ENCODE data around the gene PLPP3.

PLPP3 gene

DNA sequence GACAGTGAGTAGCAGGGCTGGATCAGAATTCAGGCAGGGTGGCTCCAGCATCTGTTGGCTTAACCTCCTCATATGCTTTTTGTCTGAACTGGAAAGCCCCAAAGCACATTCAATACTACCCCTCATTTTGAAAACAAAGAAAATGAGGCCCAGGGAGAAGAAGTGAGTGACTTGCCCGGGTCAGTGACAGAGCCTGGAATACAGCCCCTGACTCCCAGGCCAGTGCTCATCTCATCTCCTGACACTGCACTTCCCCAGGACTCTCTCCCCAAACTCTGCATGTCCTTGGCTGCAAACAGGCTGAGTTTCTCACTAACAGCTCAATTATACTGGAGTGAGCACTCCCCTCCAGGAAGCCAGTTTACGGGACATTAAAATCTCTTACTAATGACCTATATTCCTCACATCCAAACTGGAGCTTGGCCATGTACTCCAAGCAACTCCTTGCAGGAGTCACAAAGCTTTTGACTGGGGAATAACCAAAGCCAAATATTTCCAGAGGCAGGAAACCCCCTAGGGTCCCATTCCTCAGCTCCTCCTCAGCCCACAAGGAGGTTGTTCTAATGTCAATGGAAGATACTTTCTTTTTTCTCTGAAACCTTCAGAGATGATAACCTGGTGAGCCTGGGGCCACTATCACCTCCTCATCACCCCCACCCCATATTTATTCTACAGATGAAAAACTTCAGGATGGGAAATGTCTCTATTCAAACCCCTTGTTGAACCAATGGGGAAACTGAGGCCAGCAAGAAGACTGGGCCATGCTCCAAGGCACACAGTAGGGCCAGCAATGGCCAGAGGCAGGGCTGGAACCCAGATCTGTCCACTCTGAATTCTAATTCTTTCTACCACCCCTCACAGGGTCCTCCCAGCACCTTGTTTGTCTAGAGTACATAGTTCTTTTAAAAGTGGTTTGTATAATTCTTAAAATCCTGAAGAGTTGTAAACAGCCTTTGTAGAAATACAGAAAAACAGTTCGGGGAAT lies 127.0 kb downstream of the PLPP3 start:
- Histone ChIP-seq H3K27me3 (ENCODE audit: control insufficient read depth, insufficient read depth, low read length) (no peaks in the 10 kb centered on the region), H3K9ac (no peak overlapping the region), H3K4me3 (ENCODE audit: low read depth, low read length) (no peak overlapping the region), H3K36me3 (ENCODE audit: control insufficient read depth, insufficient read depth, low read length) (no peaks in the 10 kb centered on the region), H3K27ac (no peak overlapping the region), H3K9me3 (ENCODE audit: control insufficient read depth, low read length) (no peaks in the 10 kb centered on the region), H3K79me2 (no peaks in the 10 kb centered on the region), H2AFZ (no peak overlapping the region), H3K4me2 (ENCODE audit: low read length) (peak overlapping the region; percentile 14), H3K4me1 (peaks cover 2% of the 10 kb centered on the region)
- TF ChIP-seq, protein P1, sequence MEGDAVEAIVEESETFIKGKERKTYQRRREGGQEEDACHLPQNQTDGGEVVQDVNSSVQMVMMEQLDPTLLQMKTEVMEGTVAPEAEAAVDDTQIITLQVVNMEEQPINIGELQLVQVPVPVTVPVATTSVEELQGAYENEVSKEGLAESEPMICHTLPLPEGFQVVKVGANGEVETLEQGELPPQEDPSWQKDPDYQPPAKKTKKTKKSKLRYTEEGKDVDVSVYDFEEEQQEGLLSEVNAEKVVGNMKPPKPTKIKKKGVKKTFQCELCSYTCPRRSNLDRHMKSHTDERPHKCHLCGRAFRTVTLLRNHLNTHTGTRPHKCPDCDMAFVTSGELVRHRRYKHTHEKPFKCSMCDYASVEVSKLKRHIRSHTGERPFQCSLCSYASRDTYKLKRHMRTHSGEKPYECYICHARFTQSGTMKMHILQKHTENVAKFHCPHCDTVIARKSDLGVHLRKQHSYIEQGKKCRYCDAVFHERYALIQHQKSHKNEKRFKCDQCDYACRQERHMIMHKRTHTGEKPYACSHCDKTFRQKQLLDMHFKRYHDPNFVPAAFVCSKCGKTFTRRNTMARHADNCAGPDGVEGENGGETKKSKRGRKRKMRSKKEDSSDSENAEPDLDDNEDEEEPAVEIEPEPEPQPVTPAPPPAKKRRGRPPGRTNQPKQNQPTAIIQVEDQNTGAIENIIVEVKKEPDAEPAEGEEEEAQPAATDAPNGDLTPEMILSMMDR (IDR thresholded peaks at IDR 0.05), result no peak

DNA sequence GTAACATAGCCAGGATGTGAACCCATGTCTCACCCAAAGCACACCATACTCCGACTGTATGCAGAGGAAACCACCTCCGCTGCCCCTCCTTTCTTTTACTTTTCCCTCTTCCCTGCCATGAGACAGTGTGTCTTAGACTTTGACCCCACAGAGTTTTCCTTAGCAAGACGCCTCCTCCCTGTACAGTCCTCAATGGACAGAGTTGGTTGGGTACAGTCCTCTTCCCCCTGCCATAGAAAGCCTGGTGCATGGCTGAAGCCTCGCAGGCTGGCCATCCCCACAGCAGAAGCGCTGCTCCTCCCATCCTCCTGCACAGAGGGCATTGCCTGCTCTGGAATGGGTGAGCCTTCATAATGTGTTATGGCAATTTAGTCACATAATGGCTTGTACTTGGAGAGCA lies 127.9 kb downstream of the PLPP3 start:
- no peaks in the 10 kb centered on the region for H3K9me3 ChIP-seq (ENCODE audit: control insufficient read depth, low read length)
- no peaks in the 10 kb centered on the region for H3K79me2 ChIP-seq
- no peaks in the 10 kb centered on the region for H3K36me3 ChIP-seq (ENCODE audit: control insufficient read depth, insufficient read depth, low read length)
- no peak overlapping the region for H3K27ac ChIP-seq
- H3K4me2 ChIP-seq (ENCODE audit: low read length), result no peak overlapping the region
- H3K9ac ChIP-seq, result no peak overlapping the region
- H3K27me3 ChIP-seq (ENCODE audit: control insufficient read depth, insufficient read depth, low read length), result no peaks in the 10 kb centered on the region
- no peak overlapping the region for H3K4me3 ChIP-seq (ENCODE audit: low read depth, low read length)
- H2AFZ ChIP-seq, result no peak overlapping the region
- H3K4me1 ChIP-seq, result peaks cover 2% of the 10 kb centered on the region
- TF ChIP-seq, protein P1 (IDR thresholded peaks at IDR 0.05), result no peak

DNA sequence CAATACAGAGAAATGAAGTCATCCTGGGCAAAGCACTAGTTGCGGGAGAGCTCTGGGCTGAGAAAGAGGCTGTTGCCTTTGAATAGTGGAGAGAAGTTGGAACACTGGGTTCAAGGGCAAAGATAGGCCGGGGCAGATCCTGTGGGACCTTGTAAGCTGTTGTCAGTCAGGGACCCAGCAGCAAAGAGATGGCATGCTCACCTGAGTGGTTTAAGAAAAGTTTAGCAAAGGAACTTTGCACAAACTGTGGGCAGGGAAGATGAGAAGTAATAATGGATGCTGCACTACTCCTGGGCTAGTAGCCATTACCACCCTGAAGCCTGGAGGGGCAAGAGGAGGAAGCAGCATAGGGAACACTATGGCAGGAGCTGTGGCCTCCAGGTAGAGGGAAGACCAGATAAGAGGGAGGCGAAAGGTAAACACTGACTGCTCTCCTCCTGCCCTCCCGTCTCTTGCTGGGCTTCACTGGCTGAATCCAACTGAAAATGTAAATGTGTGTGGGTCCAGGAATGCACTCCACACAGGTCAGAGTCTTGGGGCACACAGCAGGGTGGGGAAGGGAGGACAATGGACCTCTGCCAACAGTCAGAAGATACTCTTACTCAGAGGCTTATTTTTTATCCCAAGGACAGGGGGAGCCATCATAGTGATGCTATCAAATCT lies 129.2 kb downstream of the PLPP3 start:
- TF ChIP-seq, protein P1 (IDR thresholded peaks at IDR 0.05), result no peak
- no peaks in the 10 kb centered on the region for H3K36me3 ChIP-seq (ENCODE audit: control insufficient read depth, insufficient read depth, low read length)

DNA sequence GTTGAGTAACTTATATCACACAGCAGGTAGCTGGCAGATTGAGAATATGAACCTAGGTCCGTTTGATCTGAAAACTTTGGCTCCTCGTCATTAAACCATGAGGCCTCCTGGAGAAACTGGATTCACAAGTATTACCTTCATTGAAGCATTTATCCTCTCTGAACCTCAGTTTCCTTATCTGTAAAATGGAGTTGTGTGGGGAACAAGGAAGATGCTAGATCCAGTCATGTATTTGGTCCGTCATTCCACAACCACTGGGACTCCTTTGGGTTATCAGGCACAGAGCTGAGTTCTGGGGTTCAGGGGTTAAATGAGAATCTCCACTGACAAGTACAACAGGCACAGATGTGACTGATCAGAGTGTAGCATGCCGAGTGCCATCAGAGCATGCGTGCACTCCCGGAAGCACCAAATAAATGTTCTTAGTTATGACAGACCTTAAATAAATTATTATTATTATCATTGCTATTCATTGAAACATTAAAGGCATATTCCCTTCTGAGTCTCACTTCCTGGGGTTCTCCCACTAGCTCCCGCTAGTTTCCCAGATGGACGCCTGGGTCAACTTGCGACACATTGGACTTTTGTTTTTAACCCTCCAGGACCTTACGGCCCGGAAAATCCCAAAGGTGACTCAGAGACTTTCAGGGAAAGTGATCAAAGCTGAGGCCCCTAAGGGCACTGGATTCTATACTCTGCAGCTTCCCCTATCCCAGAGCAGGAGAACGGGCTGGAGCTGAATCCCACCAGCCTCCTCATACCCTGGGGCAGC lies 130.6 kb downstream of the PLPP3 start:
- Histone ChIP-seq H3K79me2 (no peaks in the 10 kb centered on the region), H3K27ac (no peak overlapping the region), H3K36me3 (ENCODE audit: control insufficient read depth, insufficient read depth, low read length) (no peaks in the 10 kb centered on the region), H3K9me3 (ENCODE audit: control insufficient read depth, low read length) (no peaks in the 10 kb centered on the region), H2AFZ (no peak overlapping the region), H3K4me2 (ENCODE audit: low read length) (no peak overlapping the region), H3K4me1 (peaks cover 2% of the 10 kb centered on the region), H3K4me3 (ENCODE audit: low read depth, low read length) (no peak overlapping the region), H3K9ac (no peak overlapping the region), H3K27me3 (ENCODE audit: control insufficient read depth, insufficient read depth, low read length) (no peaks in the 10 kb centered on the region)
- TF ChIP-seq, protein P1 (IDR thresholded peaks at IDR 0.05), result no peak

More for the DNA sequence above, 129.2 kb downstream of the PLPP3 start:
- no peak overlapping the region for H3K9ac ChIP-seq
- H3K79me2 ChIP-seq, result no peaks in the 10 kb centered on the region
- H3K4me1 ChIP-seq, result peaks cover 2% of the 10 kb centered on the region
- H2AFZ ChIP-seq, result no peak overlapping the region
- H3K27me3 ChIP-seq (ENCODE audit: control insufficient read depth, insufficient read depth, low read length), result no peaks in the 10 kb centered on the region
- H3K27ac ChIP-seq, result no peak overlapping the region
- no peaks in the 10 kb centered on the region for H3K9me3 ChIP-seq (ENCODE audit: control insufficient read depth, low read length)
- no peak overlapping the region for H3K4me3 ChIP-seq (ENCODE audit: low read depth, low read length)
- H3K4me2 ChIP-seq (ENCODE audit: low read length), result no peak overlapping the region
